ENCODE results near the gene OBSCN.

Gene OBSCN

DNA sequence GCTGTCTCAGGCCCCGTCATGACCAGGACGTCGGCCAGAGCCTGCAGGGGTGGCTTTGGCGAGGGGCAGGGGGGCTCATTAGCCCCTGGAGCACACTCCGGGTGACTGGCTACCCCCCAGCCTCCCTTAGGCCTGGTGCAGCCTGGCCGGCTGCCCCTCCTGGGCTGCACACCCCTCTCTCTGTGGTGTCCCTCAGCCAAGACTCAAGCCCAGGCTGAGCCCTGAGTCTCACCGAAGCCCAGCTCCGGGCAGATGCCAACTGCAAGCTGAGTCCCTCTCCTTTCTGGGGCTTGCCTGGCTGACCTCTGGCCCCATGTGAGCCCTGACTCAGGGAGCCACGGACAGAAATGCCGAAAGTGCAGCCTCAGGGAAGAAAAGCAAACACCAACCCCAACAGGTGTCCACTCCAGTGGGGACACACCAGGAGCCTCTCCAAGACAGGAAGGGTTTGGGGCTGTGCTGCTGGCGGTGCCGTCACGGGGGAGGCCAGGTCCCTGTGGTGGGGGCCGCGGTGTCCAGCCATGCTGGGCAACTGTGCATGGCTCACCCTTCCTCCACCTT, 47.6 kb upstream of the OBSCN start:
- 82% methylated on average over 15 of the region's 15 CpGs for WGBS
- H2BK120ac ChIP-seq (ENCODE audit: low read depth, low read length): no peak overlapping the region
- no peak for DNase-seq
- H3K4me1 ChIP-seq (ENCODE audit: control insufficient read depth, insufficient read depth, low read depth, low read length): peaks cover 15% of the 10 kb centered on the region
- H3K14ac ChIP-seq (ENCODE audit: low read length in 2 of 2): no peak overlapping the region
- H3K9ac ChIP-seq (ENCODE audit: low read length): no peak overlapping the region
- H3K18ac ChIP-seq (ENCODE audit: low read depth in 1 of 2, low read length in 2 of 2): no peak overlapping the region
- peaks cover 0 to 20% of the 10 kb centered on the region in 2 experiments for H3K36me3 ChIP-seq (ENCODE audit: control insufficient read depth in 1 of 2, insufficient read depth in 2 of 2, low read depth in 1 of 2, low read length in 2 of 2)
- no peak overlapping the region for H4K8ac ChIP-seq (ENCODE audit: low read length)
- no peak overlapping the region for H3K4ac ChIP-seq (ENCODE audit: low read depth in 1 of 2, low read length in 2 of 2)
- no peak overlapping the region for H3K4me3 ChIP-seq (ENCODE audit: insufficient read depth in 1 of 2, low read depth in 1 of 2, low read length in 2 of 2)
- peaks cover 0 to 8% of the 10 kb centered on the region in 2 experiments for H3K27me3 ChIP-seq (ENCODE audit: control insufficient read depth in 1 of 2, insufficient read depth in 1 of 2, low read length in 2 of 2)
- no peak overlapping the region for H2BK12ac ChIP-seq (ENCODE audit: low read length in 2 of 2)
- no peak overlapping the region for H2AK5ac ChIP-seq (ENCODE audit: low read length, severe bottlenecking)
- no peak overlapping the region for H3K27ac ChIP-seq (ENCODE audit: low read length, poor library complexity, severe bottlenecking)
- H3K9me3 ChIP-seq (ENCODE audit: control insufficient read depth, low read length): no peaks in the 10 kb centered on the region
- H4K91ac ChIP-seq (ENCODE audit: low read length): no peak overlapping the region
- no peak overlapping the region for H3K4me2 ChIP-seq (ENCODE audit: low read length, poor library complexity, severe bottlenecking)
- peaks cover 13% of the 10 kb centered on the region for H3K79me1 ChIP-seq (replicated peaks; ENCODE audit: low read length, poor library complexity, severe bottlenecking)
- H3K23ac ChIP-seq (ENCODE audit: low read length in 2 of 2): no peak overlapping the region
- H2BK15ac ChIP-seq (ENCODE audit: low read depth, poor library complexity, severe bottlenecking): no peak overlapping the region
- no peak overlapping the region for H2AFZ ChIP-seq (ENCODE audit: low read depth, low read length)
- no peak overlapping the region for H2BK5ac ChIP-seq (ENCODE audit: low read depth, low read length, poor library complexity, severe bottlenecking)

DNA sequence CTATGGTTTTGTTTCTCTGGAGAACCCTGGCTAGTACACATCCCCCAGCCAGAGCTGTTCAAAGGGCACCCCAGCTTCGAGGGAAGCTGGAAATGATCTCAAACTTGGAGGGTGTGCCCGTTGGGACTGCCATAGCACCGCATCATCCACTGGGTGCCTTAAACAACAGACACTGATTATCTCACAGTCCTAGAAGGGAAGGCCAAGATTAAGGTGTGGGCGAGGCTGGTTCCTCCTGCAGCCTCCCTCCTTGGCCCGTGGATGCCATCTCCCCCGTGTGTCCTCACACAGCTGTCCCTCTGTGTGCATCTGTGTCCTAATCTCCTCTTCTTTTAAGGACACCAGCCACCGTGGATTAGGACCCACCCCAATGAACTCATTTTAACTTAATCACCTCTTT, 46.5 kb upstream of the OBSCN start:
- H4K8ac ChIP-seq (ENCODE audit: low read length): no peak overlapping the region
- no peak overlapping the region for H2BK15ac ChIP-seq (ENCODE audit: low read depth, poor library complexity, severe bottlenecking)
- no peak overlapping the region for H3K4me3 ChIP-seq (ENCODE audit: insufficient read depth in 1 of 2, low read depth in 1 of 2, low read length in 2 of 2)
- peaks cover 0 to 16% of the 10 kb centered on the region in 2 experiments for H3K36me3 ChIP-seq (ENCODE audit: control insufficient read depth in 1 of 2, insufficient read depth in 2 of 2, low read depth in 1 of 2, low read length in 2 of 2)
- peaks cover 17% of the 10 kb centered on the region for H3K4me1 ChIP-seq (ENCODE audit: control insufficient read depth, insufficient read depth, low read depth, low read length)
- H3K27ac ChIP-seq (ENCODE audit: low read length, poor library complexity, severe bottlenecking): no peak overlapping the region
- H4K91ac ChIP-seq (ENCODE audit: low read length): no peak overlapping the region
- H3K9ac ChIP-seq (ENCODE audit: low read length): peak overlapping the region; percentile 24
- no peaks in the 10 kb centered on the region for H3K9me3 ChIP-seq (ENCODE audit: control insufficient read depth, low read length)
- H2BK5ac ChIP-seq (ENCODE audit: low read depth, low read length, poor library complexity, severe bottlenecking): no peak overlapping the region
- no peak overlapping the region for H2AK5ac ChIP-seq (ENCODE audit: low read length, severe bottlenecking)
- H3K14ac ChIP-seq (ENCODE audit: low read length in 2 of 2): no peak overlapping the region
- WGBS: 78% methylated on average over 6 of the region's 7 CpGs
- H3K4me2 ChIP-seq (ENCODE audit: low read length, poor library complexity, severe bottlenecking): no peak overlapping the region
- H2BK12ac ChIP-seq (ENCODE audit: low read length in 2 of 2): no peak overlapping the region
- no peak overlapping the region for H3K18ac ChIP-seq (ENCODE audit: low read depth in 1 of 2, low read length in 2 of 2)
- no peak overlapping the region for H3K23ac ChIP-seq (ENCODE audit: low read length in 2 of 2)
- peaks cover 12% of the 10 kb centered on the region for H3K79me1 ChIP-seq (replicated peaks; ENCODE audit: low read length, poor library complexity, severe bottlenecking)
- H3K27me3 ChIP-seq (ENCODE audit: control insufficient read depth in 1 of 2, insufficient read depth in 1 of 2, low read length in 2 of 2): peaks cover 0 to 8% of the 10 kb centered on the region in 2 experiments
- no peak for DNase-seq
- no peak overlapping the region for H2BK120ac ChIP-seq (ENCODE audit: low read depth, low read length)
- H2AFZ ChIP-seq (ENCODE audit: low read depth, low read length): no peak overlapping the region
- H3K4ac ChIP-seq (ENCODE audit: low read depth in 1 of 2, low read length in 2 of 2): no peak overlapping the region

GRCh38 chr1:228161866-228162265, 46.0 kb upstream of the OBSCN start:
- peaks cover 16% of the 10 kb centered on the region for H3K79me1 ChIP-seq (replicated peaks; ENCODE audit: low read length, poor library complexity, severe bottlenecking)
- no peaks in the 10 kb centered on the region for H3K9me3 ChIP-seq (ENCODE audit: control insufficient read depth, low read length)
- no peak overlapping the region for H2BK120ac ChIP-seq (ENCODE audit: low read depth, low read length)
- H3K14ac ChIP-seq (ENCODE audit: low read length in 2 of 2): no peak overlapping the region
- 88% methylated on average over 9 of the region's 9 CpGs for WGBS
- no peak overlapping the region for H3K4me3 ChIP-seq (ENCODE audit: insufficient read depth in 1 of 2, low read depth in 1 of 2, low read length in 2 of 2)
- H3K23ac ChIP-seq (ENCODE audit: low read length in 2 of 2): peak overlapping the region in 1 of 2 experiments; percentile 65
- H2BK15ac ChIP-seq (ENCODE audit: low read depth, poor library complexity, severe bottlenecking): no peak overlapping the region
- no peak overlapping the region for H3K18ac ChIP-seq (ENCODE audit: low read depth in 1 of 2, low read length in 2 of 2)
- H3K4me1 ChIP-seq (ENCODE audit: control insufficient read depth, insufficient read depth, low read depth, low read length): peaks cover 20% of the 10 kb centered on the region
- H4K8ac ChIP-seq (ENCODE audit: low read length): peak overlapping the region; percentile 23
- no peak overlapping the region for H2AK5ac ChIP-seq (ENCODE audit: low read length, severe bottlenecking)
- H3K27me3 ChIP-seq (ENCODE audit: control insufficient read depth in 1 of 2, insufficient read depth in 1 of 2, low read length in 2 of 2): peaks cover 0 to 8% of the 10 kb centered on the region in 2 experiments
- peaks cover 0 to 16% of the 10 kb centered on the region in 2 experiments for H3K36me3 ChIP-seq (ENCODE audit: control insufficient read depth in 1 of 2, insufficient read depth in 2 of 2, low read depth in 1 of 2, low read length in 2 of 2)
- H3K27ac ChIP-seq (ENCODE audit: low read length, poor library complexity, severe bottlenecking): no peak overlapping the region
- H3K4me2 ChIP-seq (ENCODE audit: low read length, poor library complexity, severe bottlenecking): no peak overlapping the region
- H3K9ac ChIP-seq (ENCODE audit: low read length): peak overlapping the region; percentile 58
- H2BK12ac ChIP-seq (ENCODE audit: low read length in 2 of 2): no peak overlapping the region
- no peak overlapping the region for H2BK5ac ChIP-seq (ENCODE audit: low read depth, low read length, poor library complexity, severe bottlenecking)
- H4K91ac ChIP-seq (ENCODE audit: low read length): no peak overlapping the region
- no peak overlapping the region for H3K4ac ChIP-seq (ENCODE audit: low read depth in 1 of 2, low read length in 2 of 2)
- no peak overlapping the region for H2AFZ ChIP-seq (ENCODE audit: low read depth, low read length)
- no peak for DNase-seq

GRCh38 chr1:228162286-228163006, 45.4 kb upstream of the OBSCN start:
- no peak overlapping the region for H3K4me2 ChIP-seq (ENCODE audit: low read length, poor library complexity, severe bottlenecking)
- no peak overlapping the region for H2BK5ac ChIP-seq (ENCODE audit: low read depth, low read length, poor library complexity, severe bottlenecking)
- no peak overlapping the region for H2AK5ac ChIP-seq (ENCODE audit: low read length, severe bottlenecking)
- H3K27ac ChIP-seq (ENCODE audit: low read length, poor library complexity, severe bottlenecking): no peak overlapping the region
- peaks cover 0 to 8% of the 10 kb centered on the region in 2 experiments for H3K27me3 ChIP-seq (ENCODE audit: control insufficient read depth in 1 of 2, insufficient read depth in 1 of 2, low read length in 2 of 2)
- peak overlapping the region in 1 of 2 experiments; percentile 29 for H2BK12ac ChIP-seq (ENCODE audit: low read length in 2 of 2)
- peak overlapping the region in 1 of 2 experiments; percentile 31 for H3K4ac ChIP-seq (ENCODE audit: low read depth in 1 of 2, low read length in 2 of 2)
- H3K9ac ChIP-seq (ENCODE audit: low read length): peak overlapping the region; percentile 58
- no peak overlapping the region for H3K4me3 ChIP-seq (ENCODE audit: insufficient read depth in 1 of 2, low read depth in 1 of 2, low read length in 2 of 2)
- WGBS: 70% methylated on average over 13 of the region's 14 CpGs
- peak overlapping the region in 1 of 2 experiments; percentile 26 for H3K14ac ChIP-seq (ENCODE audit: low read length in 2 of 2)
- peaks cover 20% of the 10 kb centered on the region for H3K4me1 ChIP-seq (ENCODE audit: control insufficient read depth, insufficient read depth, low read depth, low read length)
- H3K79me1 ChIP-seq (replicated peaks; ENCODE audit: low read length, poor library complexity, severe bottlenecking): peaks cover 17% of the 10 kb centered on the region
- H4K8ac ChIP-seq (ENCODE audit: low read length): no peak overlapping the region
- H4K91ac ChIP-seq (ENCODE audit: low read length): peak overlapping the region; percentile 45
- H3K9me3 ChIP-seq (ENCODE audit: control insufficient read depth, low read length): no peaks in the 10 kb centered on the region
- no peak overlapping the region for H2AFZ ChIP-seq (ENCODE audit: low read depth, low read length)
- no peak overlapping the region for H2BK120ac ChIP-seq (ENCODE audit: low read depth, low read length)
- H3K36me3 ChIP-seq (ENCODE audit: control insufficient read depth in 1 of 2, insufficient read depth in 2 of 2, low read depth in 1 of 2, low read length in 2 of 2): peaks cover 0 to 16% of the 10 kb centered on the region in 2 experiments
- no peak overlapping the region for H2BK15ac ChIP-seq (ENCODE audit: low read depth, poor library complexity, severe bottlenecking)
- peak overlapping the region in 1 of 2 experiments; percentile 63 for H3K23ac ChIP-seq (ENCODE audit: low read length in 2 of 2)
- DNase-seq: no peak
- no peak overlapping the region for H3K18ac ChIP-seq (ENCODE audit: low read depth in 1 of 2, low read length in 2 of 2)
